ENCODE data around the gene ARL13A.
"Not testable (repeated sequence)": the region's sequence is repeated elsewhere in the genome, so short reads cannot be mapped to it uniquely, and the experiment has no call there.

The ARL13A gene

DNA sequence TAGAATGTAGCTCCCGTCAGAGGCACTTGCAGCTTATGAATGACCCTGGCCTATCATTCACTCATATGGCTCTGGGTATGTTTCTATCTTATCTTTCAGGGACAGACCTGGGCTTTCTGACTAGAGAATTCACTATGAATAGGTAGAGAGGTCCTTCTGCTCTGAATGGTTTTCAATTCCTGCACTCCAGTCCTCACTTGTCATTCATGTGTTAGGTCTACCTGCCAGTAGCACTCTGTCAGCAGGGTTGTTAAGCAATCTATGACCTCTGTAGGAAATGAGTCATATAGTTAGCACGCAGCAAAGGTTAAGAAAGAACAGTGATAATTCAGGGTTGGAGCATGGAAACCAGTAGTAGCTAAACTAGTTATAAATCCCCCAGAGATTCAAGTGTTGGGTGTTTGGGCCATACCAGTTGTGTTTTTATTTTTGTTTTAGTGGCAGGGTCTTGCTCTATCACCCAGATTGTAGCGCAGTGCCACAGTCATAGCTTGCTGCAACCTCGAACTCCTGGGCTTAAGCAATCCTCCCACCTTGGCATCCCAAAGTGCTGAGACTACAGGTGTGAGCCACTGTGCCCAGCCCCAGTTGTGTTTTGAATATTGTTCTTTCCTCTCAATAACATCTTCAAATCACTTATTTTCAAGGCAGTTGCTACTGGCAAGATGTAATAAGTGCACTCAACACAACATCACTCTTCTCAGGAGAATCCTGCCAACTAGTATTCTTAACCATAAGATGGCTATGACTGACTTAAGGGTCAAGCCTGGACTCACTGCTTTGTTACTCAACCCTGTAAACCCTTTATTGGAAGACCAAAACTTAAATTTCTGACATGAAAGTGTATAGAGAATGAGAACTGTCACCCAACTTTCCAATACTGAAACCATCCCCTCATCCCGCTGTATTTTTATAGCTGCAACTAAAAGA is 25.1 kb downstream of the ARL13A start:
- DNase-seq, result no peak

GRCh38 chrX:100995469-100995868 is 26.0 kb downstream of the ARL13A start:
- no peak for DNase-seq

- no peak for DNase-seq
These were observed 29.9 kb downstream of the ARL13A start for GRCh38 chrX:100999451-100999850.

GRCh38 chrX:101009090-101009489 is 39.6 kb downstream of the ARL13A start:
- DNase-seq, result no peak

- DNase-seq, result not testable (repeated sequence)
These were observed 42.5 kb downstream of the ARL13A start for GRCh38 chrX:101012031-101012430.

- no peak for DNase-seq
These were observed 52.5 kb downstream of the ARL13A start for GRCh38 chrX:101022020-101022419.

GRCh38 chrX:101025126-101025525 is 55.6 kb downstream of the ARL13A start:
- DNase-seq, result no peak

- no peak for DNase-seq
These were observed 59.1 kb downstream of the ARL13A start for GRCh38 chrX:101028562-101028961.

DNA sequence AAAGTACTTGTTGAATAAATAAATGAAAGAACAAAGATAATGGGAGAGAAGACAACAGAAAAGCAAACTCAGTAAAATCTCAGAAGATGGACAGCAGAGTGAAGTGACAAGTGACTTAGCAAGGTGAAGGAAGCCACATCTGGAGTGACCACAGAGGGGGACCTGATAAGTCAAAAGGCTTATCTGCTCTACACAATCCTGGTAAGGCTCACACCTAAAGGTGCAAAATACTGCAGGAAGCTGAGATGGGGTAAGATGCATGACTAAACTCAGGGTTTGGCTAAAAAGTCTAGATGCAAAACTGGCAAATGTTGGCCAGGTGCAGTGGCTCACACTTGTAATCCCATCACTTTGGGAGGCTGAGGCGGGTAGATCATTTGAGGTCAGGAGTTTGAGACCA is 60.2 kb downstream of the ARL13A start:
- DNase-seq, result no peak

DNA sequence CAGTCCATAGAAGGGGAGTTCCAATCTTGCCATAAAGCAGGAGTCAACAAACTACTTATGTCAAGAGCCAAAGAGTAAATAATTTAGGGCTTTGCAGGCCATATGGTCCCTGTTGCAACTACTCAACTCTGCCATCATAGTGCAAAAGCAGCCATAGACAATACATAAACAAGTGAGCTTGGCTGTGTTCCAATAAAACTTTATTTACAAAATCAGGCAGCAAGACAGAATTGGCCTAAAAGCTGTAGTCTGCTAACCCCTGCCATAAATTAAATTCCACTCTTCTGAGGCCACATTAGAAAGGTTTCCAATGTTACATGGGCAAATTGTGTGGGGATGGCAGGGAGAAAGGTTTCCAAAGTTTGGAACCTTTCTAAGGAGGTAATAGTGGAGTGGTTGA is 67.7 kb downstream of the ARL13A start:
- DNase-seq, result no peak

- DNase-seq, result no peak
These were observed 70.7 kb downstream of the ARL13A start for GRCh38 chrX:101040197-101040596.

Measured in CD4-positive, alpha-beta T cell treated with Interleukin-17A for 1 hour (primary cell).